HUES48 (cell line): ENCODE results near the gene TSPAN6.

ENCODE experiments used
- H3K27ac ChIP-seq: one replicate; pipeline ENCODE4 v1.7.0; 2013; ENCODE audit warnings: low read depth, low read length, inconsistent platforms
- H3K27me3 ChIP-seq: 2 replicates; pipeline ENCODE4 v1.6.1; 2013; ENCODE audit warnings: mild to moderate bottlenecking, low read length; ENCODE audit not compliant: control insufficient read depth, insufficient read depth
- H3K36me3 ChIP-seq: 2 replicates; pipeline ENCODE4 v1.6.1; 2013; ENCODE audit warnings: low read length; ENCODE audit not compliant: control insufficient read depth, insufficient read depth
- H3K4me1 ChIP-seq: 2 replicates; pipeline ENCODE4 v1.6.1; 2013; ENCODE audit warnings: mild to moderate bottlenecking, low read length; ENCODE audit not compliant: control insufficient read depth, insufficient read depth
- H3K4me3 ChIP-seq: 2 replicates; pipeline ENCODE4 v1.5.1; 2013; ENCODE audit warnings: mild to moderate bottlenecking, low read depth, low read length
- H3K9ac ChIP-seq: 2 replicates; pipeline ENCODE4 v1.6.1; 2013; ENCODE audit warnings: mild to moderate bottlenecking, low read depth, low read length, moderate library complexity
- H3K9me3 ChIP-seq: 2 replicates; pipeline ENCODE4 v1.6.1; 2013; ENCODE audit warnings: low read length; ENCODE audit not compliant: control insufficient read depth, insufficient read depth

The TSPAN6 gene

GRCh38 chrX:100586747-100587146 is 49.9 kb downstream of the TSPAN6 start:
- Histone ChIP-seq H3K36me3 (no peaks in the 10 kb centered on the region), H3K9ac (no peak overlapping the region), H3K9me3 (no peaks in the 10 kb centered on the region), H3K4me1 (peaks cover under 1% of the 10 kb centered on the region; the same call in 1 of the 2 replicates), H3K27ac (no peak overlapping the region), H3K27me3 (peaks cover 15% of the 10 kb centered on the region), H3K4me3 (no peak overlapping the region)

DNA sequence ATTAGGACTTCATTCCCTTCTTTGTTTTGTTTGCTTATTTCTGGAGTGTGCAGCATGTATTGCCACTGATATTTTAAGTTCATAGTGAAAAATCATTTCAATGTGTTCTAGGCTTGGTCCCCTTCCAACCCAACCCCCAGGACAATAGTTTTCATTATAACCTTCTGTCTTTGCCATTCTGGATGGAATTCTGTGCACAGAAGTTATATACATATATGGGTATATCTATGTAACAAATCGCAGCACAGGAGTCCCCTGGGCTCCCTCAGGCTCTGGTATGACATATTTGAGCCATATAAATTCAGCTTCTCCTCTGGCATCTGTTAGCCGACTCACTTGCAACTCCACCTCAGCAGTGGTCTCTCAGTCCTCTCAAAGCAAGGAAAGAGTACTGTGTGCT is 52.0 kb downstream of the TSPAN6 start, which contains the start of gene TNMD:
TSS of gene TNMD (plus strand) at position 326 of the 400 bp plus-strand sequence. CDS start 83 bp downstream, outside the sequence.
- no peaks in the 10 kb centered on the region for H3K9me3 ChIP-seq
- H3K4me3 ChIP-seq: no peak within 1 kb of the TSS
- peaks cover 11% of the 10 kb centered on the region for H3K27me3 ChIP-seq
- H3K27ac ChIP-seq: no peak within 1 kb of the TSS
- H3K36me3 ChIP-seq: no peaks in the 10 kb centered on the region
- no peak within 1 kb of the TSS for H3K9ac ChIP-seq
- no peaks in the 10 kb centered on the region for H3K4me1 ChIP-seq
